HG03025 (cell line): Measurements from ENCODE around the gene COL25A1.

Experiments used
- ATAC-seq: cut with Tn5 transposase; IDR thresholded peaks from one replicate; pipeline ENCODE4 v1.9.1; 2021; ENCODE audit warnings: mild to moderate bottlenecking, moderate library complexity; ENCODE audit not compliant: unreplicated experiment, low FRiP score

The COL25A1 gene

DNA sequence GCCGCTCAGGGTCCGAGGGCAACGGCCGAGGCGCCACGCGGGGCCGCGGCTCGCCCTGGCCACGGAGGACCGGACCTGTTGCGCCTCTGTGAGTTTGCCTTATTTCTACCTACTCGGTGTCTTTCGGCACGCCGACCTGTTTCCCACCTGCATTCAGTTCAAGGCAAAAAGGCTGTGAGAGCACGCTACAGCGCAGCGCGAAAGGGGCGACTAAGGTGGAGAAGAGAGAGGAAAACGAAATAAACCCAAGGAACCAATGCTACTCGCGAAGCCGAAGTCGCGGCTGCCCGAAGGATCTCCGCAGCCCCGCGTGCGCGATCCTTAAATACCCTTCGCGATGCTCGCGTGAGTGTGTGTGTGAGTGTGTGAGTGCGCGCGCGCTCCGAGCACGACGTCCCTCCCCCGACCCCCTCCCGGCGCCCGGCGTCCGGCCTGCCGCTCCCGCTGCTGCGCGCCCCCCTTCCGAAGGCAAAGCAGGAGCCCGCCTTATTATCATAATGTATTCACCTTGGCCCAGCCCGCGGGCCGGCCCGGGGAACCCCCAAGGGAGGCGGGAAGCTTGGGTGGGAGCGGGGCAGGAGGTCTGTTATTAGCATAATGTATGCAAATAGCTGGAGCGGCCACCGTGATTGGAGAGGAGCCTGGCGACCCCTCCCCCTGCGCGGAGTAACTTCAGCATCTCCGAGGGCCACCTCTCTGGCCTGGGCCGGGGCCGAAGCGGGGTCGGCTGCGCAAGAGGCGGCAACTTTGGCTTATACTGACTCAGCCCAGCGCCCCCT is at the start of gene COL25A1:
TSS of gene COL25A1 (minus strand) at position 298 of the 779 bp plus-strand sequence.
- no peak for ATAC-seq

DNA sequence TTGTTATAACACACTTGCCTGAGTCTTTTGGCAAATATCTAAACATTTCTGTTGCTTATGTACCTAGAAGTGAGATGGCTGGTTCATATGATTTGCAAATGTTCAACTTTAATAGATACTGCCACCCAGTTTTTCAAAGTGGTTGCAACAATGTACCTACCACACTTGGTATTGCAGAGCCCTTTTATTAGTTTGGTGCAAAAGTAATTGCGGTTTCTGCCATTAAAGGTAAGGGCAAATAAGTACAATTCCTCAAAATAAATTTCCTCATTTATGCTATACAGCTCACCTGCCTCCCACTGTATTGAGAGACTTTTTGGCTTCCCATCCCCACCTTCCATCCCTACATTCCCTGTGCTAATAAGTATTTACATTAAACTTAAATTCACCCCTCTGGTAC is 47.7 kb upstream of the COL25A1 start:
- no peak for ATAC-seq

DNA sequence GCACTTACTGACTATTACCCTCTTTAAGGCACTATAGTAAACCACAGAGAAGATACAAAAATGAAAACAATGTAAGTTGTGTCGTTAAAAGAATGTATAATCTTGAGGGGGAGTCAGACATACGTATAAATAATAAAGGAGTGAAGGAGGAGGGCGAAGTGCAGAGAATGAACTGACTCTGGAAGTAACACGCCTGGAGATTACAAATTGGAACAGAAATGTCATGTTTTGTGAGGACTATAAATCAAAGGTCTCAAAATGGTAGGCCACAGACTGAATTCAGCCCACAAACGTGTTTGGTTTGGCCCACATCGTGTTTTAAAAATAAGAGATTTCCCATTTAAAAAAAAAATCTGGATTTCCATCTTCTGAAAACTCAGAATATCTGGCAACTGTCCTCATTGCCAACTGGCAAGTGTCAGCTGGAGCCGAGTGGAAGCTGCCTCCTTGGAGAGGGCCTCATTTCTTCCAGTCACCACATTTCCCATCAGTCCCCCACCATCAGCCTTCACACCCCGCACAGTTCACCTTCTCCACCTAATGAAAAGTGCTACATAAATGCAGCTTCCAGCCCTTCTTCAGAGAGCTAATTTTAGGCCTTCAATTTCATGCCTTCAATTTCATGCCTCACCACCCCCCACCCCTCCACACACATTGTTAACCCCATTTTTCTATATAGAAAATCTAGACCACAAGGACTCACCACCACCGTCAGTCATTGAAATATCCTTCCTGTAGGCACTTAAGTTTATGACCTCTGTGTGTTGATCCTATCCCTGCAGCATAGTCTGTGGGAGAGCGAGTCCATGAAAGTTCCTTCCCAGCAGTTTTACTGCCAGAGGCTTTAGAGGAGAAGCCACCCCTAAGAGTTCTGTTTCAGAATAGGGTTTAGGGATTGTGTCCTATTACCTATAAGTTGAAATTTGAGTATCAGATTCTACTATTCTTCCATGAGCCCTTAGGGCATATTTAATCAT is 32.0 kb upstream of the COL25A1 start:
- no peak for ATAC-seq

DNA sequence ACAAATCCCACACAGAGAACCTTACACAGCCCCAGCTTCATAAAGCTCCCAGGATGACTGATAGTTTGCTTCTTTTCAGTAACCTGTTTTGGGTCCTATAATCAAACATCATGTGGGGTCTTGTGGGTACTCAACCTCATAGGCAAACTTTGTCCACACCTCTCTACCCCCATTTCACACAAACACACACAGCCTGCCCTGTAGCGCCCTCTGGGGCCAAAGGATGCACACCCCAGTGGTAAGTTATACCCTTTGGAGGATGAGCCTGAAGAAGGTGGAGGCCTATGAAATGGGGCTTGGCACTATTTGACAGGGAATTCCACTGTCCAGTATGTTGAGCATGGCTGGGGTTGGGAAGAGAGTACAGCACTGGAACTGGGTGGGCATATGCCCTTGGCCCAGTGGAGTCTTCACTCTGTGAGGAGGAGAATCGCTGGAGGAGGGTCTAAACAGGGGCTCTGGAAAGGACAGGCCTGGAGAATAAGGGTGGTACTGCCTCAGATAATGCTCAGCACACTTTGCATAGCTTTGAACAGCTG is 30.5 kb upstream of the COL25A1 start:
- ATAC-seq, result no peak

DNA sequence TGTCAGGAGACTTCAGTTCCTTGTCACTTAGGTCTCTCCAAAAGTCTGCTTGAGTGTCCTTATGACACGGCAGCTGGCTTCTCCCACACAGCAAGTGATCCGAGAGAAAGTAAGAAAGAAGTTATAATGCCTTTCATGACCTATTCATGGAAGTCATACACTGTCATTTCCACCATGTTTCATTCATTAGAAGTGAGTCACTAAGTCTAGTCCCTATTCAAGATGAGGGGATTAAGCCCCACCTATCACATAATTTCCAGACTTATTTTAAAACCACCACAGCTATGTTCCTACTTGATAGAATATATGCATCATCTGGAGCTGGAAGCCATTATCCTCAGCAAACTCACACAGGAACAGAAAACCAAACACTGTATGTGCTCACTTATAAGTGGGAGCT is 25.2 kb upstream of the COL25A1 start:
- ATAC-seq, result no peak

DNA sequence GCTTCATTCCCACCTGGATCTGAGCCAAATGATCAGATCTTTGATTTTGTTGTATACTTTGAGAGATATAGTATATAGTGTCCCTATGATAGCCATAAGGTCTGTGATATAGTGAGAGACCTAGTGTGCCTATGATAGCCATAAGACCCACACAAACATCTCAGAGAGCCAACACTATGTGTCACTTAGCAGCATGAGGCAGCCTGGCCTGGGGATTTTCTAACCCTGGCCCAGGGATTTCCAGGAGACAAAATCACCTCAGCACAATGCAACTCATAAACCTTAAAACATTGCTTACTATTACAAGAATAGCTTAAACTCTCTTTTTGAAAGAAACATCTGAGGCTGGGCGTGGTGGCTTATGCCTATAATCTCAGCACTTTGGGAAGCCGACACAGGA is 23.2 kb upstream of the COL25A1 start:
- ATAC-seq, result no peak

DNA sequence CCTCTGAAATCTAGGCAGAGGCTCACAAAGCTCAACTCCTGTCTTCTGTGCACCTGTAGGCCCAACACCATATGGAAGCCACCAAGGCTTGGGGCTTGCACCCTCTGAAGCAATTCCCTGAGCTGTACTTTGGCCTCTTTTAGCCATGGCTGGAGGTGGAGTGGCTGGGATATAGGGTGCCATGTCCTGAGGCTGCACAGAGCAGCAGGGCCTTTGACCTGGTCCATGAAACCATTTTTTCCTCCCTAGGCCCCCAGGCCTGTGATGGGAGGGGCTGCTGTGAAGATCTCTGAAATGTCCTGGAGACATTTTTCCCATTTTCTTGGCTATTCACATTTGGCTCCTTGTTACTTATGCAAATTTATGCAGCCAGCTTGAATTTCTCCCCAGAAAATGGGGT is 20.9 kb upstream of the COL25A1 start:
- no peak for ATAC-seq

DNA sequence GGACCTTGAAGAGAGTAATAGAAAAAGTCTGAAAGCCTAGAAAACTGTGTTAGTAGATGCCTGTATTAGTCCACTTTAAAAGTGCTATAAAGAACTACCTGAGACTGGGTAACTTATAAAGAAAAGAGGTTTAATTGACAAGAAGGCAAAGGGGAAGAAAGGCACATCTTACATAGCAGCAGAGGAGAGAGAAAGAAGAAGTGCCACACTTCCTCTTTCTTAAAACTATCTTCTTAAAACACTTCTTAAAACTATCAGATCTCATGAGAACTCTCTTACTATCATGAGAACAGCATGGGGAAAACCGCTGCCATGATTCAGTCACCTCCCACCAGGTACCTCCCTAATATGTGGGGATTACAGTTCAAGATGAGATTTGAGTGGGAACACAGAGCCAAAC is 18.8 kb upstream of the COL25A1 start:
- ATAC-seq, result no peak

DNA sequence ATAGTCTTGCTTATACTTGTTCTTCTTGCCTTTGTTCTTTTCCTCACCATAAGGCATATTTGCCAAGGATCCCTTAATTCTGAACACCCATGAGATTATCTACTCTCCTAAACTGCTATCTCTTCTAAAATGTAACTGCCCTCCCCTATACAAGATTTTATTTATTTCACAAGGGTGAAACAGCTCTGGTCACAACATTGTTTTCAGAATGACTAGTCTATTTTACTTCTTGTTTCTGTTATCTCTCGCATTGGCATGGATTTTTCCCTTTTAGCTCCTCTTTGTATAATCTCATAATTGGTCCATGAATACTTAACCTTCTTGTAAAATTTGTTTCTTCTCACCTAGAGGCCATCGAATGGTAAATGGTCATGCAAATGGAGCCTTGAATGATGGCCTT is 17.2 kb upstream of the COL25A1 start:
- no peak for ATAC-seq

DNA sequence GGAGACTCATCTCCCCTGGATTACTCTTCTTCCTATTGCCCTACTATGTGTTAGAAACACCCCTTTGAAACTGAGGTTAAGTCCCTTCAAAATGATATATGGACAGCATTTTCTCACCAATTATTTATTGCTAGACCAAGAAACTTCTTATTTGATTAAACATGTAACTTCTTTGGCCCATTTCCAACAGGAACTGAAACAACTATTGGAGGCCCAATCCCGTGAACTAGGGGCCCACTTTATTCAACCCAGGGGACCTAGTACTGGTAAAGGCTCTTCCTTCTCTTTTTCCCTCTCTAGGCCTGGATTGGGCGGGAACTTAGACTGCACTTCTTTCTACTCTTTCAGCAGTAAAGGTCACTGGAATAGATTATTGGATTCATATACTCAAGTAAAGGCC is 16.7 kb upstream of the COL25A1 start:
- ATAC-seq, result no peak

DNA sequence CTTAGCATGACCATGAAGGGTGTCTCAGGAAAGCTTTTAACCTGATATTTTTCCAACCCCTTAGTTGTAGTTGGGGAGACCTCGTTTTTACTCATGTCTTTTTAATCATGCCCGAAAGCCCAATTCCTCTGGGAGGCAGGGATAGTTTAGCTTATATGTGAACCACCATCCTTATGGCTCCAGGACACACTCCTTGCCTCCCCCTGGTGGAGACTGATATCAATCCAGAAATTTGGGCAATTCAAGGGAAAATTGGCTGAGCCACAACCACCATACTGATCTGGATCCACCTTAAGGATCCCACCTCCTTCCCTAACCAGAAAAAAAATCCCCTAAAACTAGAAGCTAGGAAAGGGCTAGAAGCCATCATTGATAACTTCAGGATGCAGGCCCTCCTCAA is 13.4 kb upstream of the COL25A1 start:
- ATAC-seq, result no peak

DNA sequence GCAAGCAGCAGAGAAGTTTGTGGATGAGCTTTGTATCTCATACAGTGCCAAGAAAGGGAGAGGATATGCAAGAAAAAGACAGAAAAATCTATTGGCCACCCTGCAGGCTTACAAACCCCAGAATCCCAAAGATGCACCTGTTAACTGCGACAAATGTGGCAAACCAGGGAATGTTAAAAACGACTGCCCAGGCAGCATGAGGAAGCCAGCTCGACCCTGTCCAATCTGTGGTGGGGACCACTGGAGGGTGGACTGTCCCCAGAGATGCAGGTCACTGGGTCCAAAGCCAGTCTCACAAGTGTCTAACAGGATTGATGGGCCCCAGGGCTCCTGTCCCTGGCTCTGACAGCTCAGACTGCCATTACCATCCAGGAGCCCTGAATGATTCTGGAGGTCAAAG is 12.9 kb upstream of the COL25A1 start:
- no peak for ATAC-seq

DNA sequence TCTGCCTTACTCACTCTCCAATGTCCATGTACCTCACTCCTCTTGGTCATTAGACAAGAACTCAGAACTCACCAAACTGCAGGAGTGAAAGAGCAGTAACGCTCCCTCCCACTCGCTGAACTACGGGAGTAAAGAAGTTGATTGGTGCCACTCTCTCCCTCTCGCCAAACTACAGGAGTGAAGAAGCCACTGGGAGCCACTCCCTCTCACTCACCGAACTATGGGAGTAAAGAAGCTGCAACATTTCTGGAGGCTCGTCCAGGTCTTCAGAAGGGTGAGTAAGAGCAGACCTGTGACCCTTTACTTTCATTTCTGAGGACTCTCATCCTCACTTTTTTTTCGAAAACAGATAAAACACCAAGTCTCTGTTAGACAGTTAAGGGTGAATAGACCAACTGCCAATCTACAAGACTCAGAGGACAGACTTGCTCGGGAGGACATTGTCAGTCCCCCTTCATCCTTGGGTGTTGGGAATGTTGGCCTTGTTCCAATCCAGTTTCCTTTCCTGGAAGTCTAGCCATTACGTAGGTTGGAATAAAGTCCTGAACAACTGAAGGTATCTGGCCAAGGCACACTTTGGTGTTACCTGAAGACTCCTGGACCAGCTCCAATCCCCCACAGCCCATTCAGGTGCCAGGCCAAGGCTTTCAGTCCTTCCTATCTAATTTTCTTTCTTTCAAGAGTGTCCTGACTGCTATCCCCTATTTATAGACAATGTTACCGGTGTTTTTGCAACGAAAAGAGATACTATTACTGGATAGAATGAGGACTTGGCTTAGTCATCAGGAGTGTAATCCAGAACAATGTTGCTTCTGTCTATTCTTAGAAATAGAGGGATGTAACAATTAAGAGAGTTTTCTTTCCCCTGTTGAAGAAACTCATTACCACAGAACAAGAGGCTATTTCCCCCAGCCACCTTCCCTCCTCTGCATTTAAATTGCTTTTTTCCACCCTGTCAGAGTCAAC is 11.0 kb upstream of the COL25A1 start:
- no peak for ATAC-seq

DNA sequence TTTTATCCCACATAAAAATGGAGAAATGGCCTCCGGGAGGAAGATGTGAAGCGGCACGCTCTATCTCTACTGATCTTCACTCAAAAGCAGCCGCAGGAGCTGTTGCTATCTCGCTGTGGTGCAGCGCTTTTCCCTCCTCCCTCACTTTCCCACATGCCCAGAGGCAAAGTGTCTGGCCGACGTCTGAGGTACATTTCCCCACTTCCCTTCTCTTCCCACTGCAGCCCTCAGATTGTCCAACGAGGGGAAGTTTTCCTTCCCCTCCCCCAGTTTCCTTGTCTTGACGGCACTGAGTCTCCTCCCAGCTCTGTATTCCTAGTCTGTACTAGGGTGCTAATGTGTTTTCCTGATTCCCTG is 660 bp upstream of the COL25A1 start:
- ATAC-seq, result no peak

DNA sequence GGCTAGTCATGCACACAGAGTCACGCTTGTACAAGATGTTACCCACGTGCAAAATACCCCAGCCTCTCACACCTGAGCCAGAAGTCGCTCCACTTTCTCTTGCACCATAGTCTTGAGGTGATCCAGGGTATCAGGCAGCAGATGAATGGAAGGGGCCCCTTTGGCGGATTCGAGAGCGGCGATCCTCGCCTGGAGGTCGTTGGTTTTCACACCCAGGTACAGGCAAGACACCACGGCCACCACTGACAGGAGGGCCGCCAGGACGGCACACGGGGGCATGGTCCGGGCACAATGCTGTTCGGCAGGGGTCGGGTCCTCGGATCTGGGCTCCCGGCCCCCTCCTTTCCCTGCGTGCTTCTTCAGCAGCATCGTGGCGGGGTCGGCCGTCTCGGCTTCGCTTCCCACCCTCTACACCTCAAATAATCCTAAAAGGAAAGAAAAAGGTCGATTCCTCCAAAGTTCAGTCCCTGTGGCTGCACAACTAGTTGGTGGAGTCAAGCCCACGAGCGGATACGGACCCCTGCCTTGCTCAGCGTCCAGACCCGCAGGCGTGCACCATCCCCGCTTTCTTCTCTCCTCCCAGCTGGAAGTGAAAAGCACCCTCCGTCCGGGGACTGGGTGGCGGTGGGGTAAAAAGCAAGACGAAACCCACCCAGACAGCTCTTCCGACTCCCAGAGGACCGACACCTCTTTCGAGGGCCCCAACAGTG is 652 bp downstream of the COL25A1 start:
- no peak for ATAC-seq

DNA sequence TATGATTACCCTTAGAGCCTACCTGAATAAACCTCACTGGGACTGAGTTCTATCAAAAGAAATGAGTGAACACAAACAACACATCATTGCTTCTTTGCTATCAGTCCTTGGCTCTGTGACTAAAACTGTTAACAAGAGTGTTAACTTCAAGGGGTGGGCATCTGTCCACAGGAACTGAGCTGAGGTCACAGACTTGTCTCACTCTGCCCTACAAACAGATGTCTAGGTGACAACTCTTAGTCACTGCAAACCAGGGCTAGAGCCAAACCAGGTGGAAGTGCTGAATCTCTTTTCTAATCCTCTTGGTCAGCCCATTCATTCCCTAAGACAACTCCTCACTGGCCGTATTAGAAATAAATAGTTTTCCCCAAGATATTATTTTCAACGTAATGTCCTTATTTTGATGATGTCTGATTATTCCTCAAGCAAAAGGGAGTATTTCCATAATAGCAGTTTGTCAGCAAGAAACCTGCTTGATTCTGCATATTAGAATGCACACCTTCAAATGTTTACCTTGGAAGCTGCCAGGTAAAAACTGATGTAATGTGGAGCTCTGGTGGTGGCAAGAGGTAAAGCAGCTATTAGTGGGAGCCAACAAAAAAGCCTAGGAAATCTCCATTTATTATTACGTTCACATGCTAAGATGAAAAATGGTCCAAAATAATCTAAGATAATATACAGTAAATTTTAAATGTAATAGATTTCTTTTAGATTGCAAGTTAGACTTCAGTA is 4.0 kb downstream of the COL25A1 start:
- ATAC-seq, result no peak

DNA sequence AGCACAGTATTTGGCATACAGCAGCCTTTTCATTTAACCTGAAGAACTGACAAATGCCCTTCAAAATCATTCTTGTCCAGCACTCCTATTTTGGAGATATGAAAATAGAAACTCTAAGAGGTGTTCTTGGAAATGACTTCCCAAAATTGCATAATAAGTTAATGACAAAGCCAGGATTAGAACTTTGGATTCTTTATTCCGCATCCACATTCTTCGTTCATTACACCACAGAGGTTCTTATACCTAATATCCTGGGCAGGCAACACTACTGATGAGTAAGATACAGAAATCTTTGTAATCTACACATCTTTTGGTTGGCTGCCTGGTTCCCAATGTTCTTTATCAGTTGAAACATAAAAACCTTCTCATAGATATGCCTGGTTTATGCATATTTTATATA is 5.9 kb downstream of the COL25A1 start:
- no peak for ATAC-seq

DNA sequence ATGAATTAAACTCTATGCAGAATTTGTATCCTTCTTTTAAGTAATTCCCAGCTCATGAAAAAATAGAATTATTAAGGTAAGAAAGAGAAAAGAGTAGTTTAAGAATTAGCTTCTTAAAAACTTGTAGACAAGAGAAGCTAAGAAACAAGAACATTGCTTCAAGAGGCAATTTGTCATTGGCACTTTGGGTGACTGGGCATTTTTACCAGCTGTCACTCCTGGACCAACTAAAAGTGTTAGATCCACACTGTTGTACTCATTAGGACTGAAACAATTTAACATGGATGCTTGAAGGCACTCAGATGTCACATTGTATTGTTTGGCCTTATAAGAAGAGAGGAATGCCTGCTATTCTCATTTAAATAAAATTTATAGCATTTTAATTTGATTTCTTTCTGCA is 7.4 kb downstream of the COL25A1 start:
- no peak for ATAC-seq

DNA sequence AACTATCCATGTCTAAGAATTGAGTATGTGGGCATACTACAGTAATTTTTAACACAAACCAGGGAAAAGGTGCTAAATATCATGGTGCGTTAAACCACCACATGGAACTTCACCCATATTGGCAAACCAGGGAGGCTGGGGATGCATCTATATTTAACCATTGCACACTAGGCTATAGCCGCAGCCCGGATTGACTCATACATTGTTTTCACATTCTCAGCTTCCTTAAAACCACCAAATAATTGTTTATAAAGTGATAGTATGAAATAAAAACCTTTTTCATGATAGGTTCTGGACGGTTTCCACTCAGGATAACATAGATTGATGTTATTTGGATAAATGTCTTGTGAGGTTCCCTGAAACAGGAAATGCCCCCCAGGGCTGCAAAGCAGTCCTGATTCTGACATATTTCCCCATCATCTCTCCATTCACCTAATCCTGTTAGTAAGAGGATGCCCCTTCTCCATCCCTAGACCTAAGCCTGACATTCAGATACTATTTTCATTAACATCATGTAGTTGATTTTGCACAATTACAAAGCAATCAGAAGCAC is 7.9 kb downstream of the COL25A1 start:
- ATAC-seq, result no peak
